GM10266 (cell line): ENCODE measurements around the gene CNTD1.

Experiments
- DNase-seq: peaks from one replicate; pipeline ENCODE4 v3.0.0; 2012; ENCODE audit errors: extremely low spot score
- CTCF ChIP-seq: IDR thresholded peaks from 2 replicates; pipeline ENCODE4 v1.5.1; 2012; ENCODE audit warnings: mild to moderate bottlenecking, low read depth; ENCODE audit not compliant: control insufficient read depth, insufficient read depth; ENCODE audit errors: missing control alignments

Gene CNTD1

GRCh38 chr17:42787266-42787665, 11.4 kb upstream of the CNTD1 start:
- TF ChIP-seq CTCF, result no peak
- no peak for DNase-seq

DNA sequence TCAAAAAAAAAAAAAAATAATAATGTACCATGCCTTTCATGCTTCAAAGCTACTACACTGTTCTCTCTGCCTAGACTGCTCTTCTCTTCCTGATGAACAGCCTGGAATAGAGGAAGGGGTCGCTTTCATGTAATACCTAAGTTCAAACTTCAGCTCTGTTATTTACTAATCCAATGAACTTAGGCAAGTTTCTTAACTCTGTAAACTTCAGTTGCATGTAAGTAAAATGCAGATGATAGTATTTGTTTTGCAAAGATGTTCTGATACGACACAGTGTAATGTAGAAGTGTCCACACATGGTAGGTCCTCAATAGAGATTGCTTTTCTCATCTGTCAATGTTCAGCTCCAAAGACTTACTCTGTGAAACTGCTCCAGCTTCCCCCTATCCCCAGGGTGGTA, 6.7 kb upstream of the CNTD1 start:
- no peak for DNase-seq
- no peak for TF ChIP-seq CTCF

DNA sequence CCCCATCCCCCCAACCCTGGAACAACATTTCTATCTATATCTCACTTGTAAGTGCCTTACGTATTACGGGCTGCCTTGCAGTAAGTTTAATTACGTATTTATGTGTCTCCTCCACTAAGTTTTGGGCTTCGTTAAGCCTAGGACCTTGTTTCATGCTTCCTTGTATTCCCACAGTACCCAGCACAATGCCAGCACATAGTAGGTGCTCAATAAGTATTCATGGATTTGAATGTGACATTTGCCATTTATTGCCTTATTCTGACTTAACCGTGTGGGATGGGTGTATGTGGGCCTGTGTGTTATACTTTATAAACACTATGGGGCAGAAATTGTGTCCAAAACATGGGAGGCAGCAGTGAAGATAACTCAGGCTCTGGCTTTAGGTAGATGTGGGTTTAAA, 6.1 kb upstream of the CNTD1 start:
- DNase-seq, result no peak
- no peak for TF ChIP-seq CTCF

GRCh38 chr17:42795061-42795460, 3.6 kb upstream of the CNTD1 start:
- DNase-seq, result no peak
- TF ChIP-seq CTCF, result no peak

DNA sequence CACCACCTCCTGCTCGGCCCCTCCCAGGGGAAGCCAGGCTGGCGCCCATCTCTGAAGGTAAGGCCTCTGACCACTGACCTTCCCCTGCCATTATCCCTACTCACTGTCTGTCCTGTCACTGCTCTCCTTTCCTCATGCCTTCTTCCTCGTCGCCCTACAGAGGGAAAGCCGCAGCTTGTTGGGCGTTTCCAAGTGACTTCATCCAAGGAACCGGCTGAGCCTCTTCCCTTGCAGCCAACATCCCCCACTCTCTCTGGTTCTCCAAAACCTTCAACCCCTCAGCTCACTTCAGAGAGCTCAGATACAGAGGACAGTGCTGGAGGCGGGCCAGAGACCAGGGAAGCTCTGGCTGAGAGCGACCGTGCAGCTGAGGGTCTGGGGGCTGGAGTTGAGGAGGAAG, 3.2 kb upstream of the CNTD1 start:
- TF ChIP-seq CTCF, result no peak

GRCh38 chr17:42796066-42796758, 2.4 kb upstream of the CNTD1 start:
- no peak for TF ChIP-seq CTCF
- no peak for DNase-seq

More for the DNA sequence above, 3.2 kb upstream of the CNTD1 start:
- DNase-seq, result no peak

DNA sequence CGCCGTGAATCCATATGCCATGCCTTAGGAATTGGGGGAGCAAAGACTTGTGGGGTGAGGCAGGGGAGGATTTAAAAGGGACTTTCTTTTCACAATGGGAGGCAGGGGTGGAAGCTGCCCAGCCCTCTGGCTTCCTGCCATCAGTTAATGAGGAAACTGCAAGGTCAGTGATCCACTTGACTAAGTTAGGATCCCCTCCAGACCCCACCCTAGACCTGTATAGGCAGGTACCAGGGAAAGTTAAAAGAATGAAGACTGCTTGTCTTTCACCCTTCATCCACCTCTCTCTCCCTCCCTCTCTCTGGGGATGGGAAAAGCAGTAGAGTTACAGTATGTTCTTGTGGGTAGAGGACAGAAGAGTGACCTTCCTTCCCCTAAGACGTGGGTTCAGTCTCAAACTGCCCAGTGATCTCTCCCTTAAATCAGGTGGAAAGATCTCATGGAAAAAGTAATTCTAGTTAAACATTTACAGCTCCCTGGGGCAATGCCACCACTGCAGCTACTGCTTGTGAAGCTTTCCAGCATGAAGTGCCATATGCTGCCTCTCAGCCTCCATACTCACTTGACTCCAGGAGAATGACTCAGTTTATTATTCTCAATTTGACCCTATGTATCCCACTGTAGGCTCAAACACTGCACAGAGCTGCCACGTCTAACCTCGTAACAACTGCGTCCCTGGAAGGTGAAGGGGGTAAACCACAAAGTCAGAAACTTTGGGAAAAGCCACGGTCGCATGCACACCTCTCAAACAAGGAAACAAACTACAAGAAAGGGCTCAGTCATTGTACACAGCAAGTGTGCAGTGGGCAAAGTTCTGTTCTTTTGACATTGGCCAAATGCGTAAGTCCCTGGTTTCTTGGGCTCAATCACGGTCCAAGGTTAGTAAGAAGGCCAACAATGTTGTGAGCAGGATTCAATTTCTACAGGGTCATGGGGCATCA, 1.3 kb upstream of the CNTD1 start:
- no peak for DNase-seq
- TF ChIP-seq CTCF, result no peak
